ENCODE measurements around the gene RABGAP1L.

RABGAP1L gene

DNA sequence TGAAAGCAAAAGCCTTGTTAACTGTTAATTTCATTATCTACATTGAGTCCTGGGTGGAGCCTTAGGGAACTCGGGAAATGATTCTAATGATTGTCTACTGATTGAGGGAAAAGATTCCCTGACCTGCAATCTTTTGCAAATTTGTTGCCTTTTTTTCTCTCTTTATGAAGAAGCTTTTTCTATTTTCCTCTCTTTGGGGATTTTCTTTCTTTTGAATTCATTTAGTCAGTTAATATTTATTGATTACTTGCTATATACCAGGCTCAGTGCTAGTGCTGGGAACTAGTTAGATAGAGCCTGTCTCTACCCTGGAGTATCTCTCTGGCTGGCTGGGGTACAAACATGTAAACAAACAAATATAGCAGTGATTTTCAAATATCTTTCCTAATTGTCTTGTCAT is 769.2 kb downstream of the RABGAP1L start:
- no peak for DNase-seq (ENCODE audit: extremely low read depth, insufficient read length)
- TF ChIP-seq, protein P1, sequence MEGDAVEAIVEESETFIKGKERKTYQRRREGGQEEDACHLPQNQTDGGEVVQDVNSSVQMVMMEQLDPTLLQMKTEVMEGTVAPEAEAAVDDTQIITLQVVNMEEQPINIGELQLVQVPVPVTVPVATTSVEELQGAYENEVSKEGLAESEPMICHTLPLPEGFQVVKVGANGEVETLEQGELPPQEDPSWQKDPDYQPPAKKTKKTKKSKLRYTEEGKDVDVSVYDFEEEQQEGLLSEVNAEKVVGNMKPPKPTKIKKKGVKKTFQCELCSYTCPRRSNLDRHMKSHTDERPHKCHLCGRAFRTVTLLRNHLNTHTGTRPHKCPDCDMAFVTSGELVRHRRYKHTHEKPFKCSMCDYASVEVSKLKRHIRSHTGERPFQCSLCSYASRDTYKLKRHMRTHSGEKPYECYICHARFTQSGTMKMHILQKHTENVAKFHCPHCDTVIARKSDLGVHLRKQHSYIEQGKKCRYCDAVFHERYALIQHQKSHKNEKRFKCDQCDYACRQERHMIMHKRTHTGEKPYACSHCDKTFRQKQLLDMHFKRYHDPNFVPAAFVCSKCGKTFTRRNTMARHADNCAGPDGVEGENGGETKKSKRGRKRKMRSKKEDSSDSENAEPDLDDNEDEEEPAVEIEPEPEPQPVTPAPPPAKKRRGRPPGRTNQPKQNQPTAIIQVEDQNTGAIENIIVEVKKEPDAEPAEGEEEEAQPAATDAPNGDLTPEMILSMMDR (IDR thresholded peaks at IDR 0.05; ENCODE audit: insufficient read depth, low read length, poor library complexity, severe bottlenecking), result no peak

DNA sequence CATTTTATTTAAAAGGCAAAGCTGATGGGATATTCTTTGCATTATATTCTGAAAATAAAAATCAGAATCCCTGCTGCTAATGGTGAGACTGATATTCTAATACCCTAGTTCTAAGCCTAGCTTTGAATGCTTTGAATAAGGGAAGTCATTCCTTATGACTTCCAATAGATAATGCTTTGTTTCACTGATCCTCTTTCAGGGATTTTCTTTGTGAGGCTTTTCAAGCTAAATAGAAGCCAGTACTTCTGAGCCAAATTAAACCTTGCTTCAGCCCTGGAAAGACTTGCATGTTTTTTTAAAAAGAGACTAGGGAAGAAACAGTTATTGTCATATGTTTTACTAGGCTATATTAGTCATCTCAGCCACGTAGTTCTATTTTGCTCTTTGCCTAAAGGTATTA is 771.9 kb downstream of the RABGAP1L start:
- Histone ChIP-seq H3K4me3 (replicated peaks; ENCODE audit: low read depth, low read length) (no peak overlapping the region), H3K27me3 (replicated peaks; ENCODE audit: control insufficient read depth, insufficient read depth, low read length) (no peaks in the 10 kb centered on the region), H3K36me3 (ENCODE audit: control insufficient read depth, insufficient read depth, low read length) (no peaks in the 10 kb centered on the region; the same call in 1 of the 2 replicates)
- TF ChIP-seq, protein P1 (IDR thresholded peaks at IDR 0.05; ENCODE audit: insufficient read depth, low read length, poor library complexity, severe bottlenecking), result no peak
- no peak for DNase-seq (ENCODE audit: extremely low read depth, insufficient read length)

More for the DNA sequence above, 769.2 kb downstream of the RABGAP1L start:
- Histone ChIP-seq H3K4me3 (replicated peaks; ENCODE audit: low read depth, low read length) (no peak overlapping the region), H3K36me3 (ENCODE audit: control insufficient read depth, insufficient read depth, low read length) (no peaks in the 10 kb centered on the region; the same call in 1 of the 2 replicates), H3K27me3 (replicated peaks; ENCODE audit: control insufficient read depth, insufficient read depth, low read length) (no peaks in the 10 kb centered on the region)

DNA sequence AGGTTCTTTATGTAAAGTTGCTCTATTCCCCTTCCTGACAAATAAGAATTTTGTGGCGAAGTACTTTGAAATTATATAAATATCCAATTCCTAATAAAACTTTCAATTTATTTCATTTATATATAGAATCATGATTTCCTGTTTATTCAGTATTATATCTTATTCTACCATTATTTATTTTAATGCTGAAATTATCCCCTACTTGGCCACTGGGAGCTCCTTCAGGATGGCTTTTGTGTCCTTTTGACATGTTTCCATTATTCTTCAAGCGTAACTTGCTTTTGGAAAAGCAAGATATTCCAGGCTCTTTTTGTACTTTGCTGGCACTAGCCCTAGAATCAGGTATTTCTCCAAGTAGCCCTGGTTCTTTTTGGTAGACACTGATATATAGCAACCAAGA is 773.3 kb downstream of the RABGAP1L start:
- DNase-seq (ENCODE audit: extremely low read depth, insufficient read length), result no peak
- TF ChIP-seq, protein P1 (IDR thresholded peaks at IDR 0.05; ENCODE audit: insufficient read depth, low read length, poor library complexity, severe bottlenecking), result no peak
- Histone ChIP-seq H3K4me3 (replicated peaks; ENCODE audit: low read depth, low read length) (no peak overlapping the region), H3K27me3 (replicated peaks; ENCODE audit: control insufficient read depth, insufficient read depth, low read length) (no peaks in the 10 kb centered on the region), H3K36me3 (ENCODE audit: control insufficient read depth, insufficient read depth, low read length) (no peaks in the 10 kb centered on the region)

DNA sequence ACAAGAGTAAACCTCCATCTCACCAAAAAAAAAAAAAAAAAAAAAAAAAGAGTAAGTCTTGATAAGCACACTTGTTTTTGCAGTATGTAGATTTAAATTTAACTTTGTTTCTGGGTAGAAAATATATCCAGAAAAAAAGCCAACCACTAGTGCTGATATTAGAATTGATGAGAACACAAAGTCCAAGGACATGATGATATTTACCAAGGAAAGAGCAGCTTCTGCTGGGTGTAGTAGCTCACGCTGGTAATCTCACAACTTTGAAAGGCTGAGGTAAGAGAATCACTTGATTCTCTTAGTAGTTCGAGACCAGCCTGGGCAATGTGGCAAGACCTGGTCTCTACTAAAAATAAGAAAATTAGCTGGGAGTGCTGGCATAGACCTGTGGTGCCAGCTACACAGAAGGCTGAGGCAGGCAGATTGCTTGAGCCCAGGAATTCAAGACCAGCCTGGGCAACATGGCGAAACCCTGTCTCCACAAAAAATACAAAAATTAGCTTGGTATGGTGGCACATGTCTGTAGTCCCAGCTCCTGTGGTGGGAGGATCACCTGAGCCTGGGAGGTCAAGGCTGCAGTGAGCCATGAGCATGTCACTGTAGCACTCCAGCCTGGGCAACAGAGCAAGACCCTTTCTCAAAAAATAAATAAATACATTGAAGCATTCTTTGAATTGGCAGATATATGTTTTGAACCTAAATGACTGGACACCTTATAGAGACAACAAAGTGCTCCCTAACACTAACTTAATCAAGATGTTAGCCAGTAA is 776.8 kb downstream of the RABGAP1L start:
- Histone ChIP-seq H3K36me3 (ENCODE audit: control insufficient read depth, insufficient read depth, low read length) (no peaks in the 10 kb centered on the region), H3K4me3 (replicated peaks; ENCODE audit: low read depth, low read length) (no peak overlapping the region), H3K27me3 (replicated peaks; ENCODE audit: control insufficient read depth, insufficient read depth, low read length) (no peaks in the 10 kb centered on the region)
- DNase-seq (ENCODE audit: extremely low read depth, insufficient read length), result no peak
- TF ChIP-seq, protein P1 (IDR thresholded peaks at IDR 0.05; ENCODE audit: insufficient read depth, low read length, poor library complexity, severe bottlenecking), result no peak

DNA sequence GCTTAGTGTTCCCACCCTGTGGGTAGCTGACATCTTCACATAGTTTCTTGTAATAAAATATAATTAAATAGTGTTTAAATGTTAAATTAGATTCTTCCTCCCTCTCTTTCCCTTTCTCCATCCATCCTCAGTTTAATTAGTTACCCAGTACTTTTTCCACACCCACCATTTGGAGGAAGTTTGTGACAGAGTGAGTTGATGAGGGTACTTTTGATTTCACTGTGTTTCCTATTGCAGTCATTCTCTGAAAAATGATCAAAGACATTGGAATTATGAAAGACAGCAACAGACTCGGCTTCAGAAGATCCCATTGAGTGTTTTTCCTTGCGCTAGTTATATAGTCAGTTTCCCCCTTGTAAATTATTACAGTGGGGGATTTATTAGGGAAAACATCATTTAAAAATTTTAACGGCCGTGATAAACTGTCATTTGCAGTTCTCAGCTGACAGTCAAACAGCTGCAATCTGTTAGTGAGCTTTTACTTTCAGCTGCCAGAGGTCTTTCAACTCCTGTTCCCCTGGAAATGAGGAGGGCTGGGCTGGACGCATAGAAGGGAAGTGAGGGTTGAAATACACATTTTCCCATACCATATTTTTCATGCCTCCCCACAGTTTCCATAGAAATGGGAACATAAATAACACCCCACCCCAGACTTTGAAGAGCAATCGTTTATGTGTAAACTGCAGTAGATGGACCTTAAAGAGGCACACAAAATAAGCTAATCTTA is 779.1 kb downstream of the RABGAP1L start:
- TF ChIP-seq, protein P1 (IDR thresholded peaks at IDR 0.05; ENCODE audit: insufficient read depth, low read length, poor library complexity, severe bottlenecking), result no peak
- H3K4me3 ChIP-seq (replicated peaks; ENCODE audit: low read depth, low read length), result no peak overlapping the region
- no peak for DNase-seq (ENCODE audit: extremely low read depth, insufficient read length)
- H3K27me3 ChIP-seq (replicated peaks; ENCODE audit: control insufficient read depth, insufficient read depth, low read length), result no peaks in the 10 kb centered on the region
- no peaks in the 10 kb centered on the region; the same call in 1 of the 2 replicates for H3K36me3 ChIP-seq (ENCODE audit: control insufficient read depth, insufficient read depth, low read length)

All from GM06990 (cell line).